Measurements from ENCODE around the gene HCFC1.

Gene HCFC1

GRCh38 chrX:153971450-153972367, at the start of gene HCFC1:
HCFC1 (minus strand) TSS chrX:153971818; CDS start chrX:153970840, 978 bp downstream.
- peak; percentile 87 to 99 (median 92) for DNase-seq

GRCh38 chrX:154021131-154021611, 49.6 kb upstream of the HCFC1 start:
- DNase-seq = no peak

DNA sequence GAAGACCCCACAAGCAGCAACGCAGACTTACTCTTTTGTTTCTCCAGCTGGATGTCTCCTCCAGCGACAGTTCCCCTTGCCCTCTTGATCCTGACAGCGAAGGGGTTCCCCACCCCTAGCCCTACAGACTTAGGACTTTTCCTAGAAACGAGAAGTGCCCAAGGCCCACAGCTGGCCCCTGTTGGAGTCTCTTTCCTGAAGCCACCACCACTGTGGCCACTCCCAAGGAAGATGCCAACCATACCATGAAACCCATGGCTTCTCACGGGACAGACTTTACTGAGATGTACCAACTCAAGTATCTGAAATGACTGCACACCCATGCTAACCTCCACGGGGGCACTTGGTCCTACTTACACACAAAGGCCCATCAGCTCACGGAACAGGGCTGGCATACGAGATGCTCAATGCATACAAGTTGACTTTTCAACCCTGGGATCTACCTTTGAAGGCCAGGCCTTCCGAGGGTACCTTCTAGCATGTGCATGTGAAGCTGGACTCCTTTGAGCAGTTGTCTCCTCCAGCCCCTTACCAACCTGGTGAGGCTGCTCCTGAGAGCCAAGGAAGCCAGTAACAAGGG, 49.0 kb upstream of the HCFC1 start:
- DNase-seq = no peak

GRCh38 chrX:154019633-154020528, 48.3 kb upstream of the HCFC1 start, which contains the start of gene IRAK1:
IRAK1 (minus strand) TSS chrX:154019902; CDS start chrX:154019812, 90 bp downstream.
- DNase-seq = peak in 5 of 6 experiments; percentile 18 to 43 (median 38)

DNA sequence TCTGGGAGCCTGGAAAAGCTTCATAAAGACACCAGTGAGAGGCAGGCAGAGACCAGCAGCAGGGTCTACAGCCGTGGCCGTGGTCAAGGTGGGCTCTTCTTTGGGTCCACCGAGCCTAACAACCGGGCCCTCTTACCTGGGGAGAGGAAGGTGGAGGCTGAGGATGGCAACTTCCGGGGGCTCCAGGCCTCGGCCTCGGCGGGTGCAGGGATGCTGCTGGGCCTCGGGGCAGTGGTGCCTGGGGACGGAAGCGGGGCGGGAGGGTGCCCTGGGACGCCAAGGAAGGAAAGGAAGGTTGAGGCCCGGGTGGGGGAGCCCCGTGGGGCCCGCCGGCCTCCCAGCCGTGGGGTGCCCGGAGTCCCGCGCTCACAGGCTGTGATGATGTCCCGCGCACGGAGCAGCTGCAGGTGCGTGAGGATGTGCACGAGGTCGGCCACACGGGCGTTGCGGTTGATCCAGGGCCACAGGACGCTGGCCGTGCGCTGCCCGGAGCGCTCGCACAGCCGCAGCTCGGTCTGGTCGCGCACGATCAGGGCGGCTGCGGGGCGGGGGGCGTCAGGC, 47.5 kb upstream of the HCFC1 start:
- DNase-seq = peak in 1 of 6 experiments; percentile 42

- no peak for DNase-seq
These were observed 47.0 kb upstream of the HCFC1 start for GRCh38 chrX:154018518-154019060.

GRCh38 chrX:154017766-154018517, 46.3 kb upstream of the HCFC1 start:
- no peak for DNase-seq

- DNase-seq = no peak
These were observed 44.9 kb upstream of the HCFC1 start for GRCh38 chrX:154016366-154017076.

DNA sequence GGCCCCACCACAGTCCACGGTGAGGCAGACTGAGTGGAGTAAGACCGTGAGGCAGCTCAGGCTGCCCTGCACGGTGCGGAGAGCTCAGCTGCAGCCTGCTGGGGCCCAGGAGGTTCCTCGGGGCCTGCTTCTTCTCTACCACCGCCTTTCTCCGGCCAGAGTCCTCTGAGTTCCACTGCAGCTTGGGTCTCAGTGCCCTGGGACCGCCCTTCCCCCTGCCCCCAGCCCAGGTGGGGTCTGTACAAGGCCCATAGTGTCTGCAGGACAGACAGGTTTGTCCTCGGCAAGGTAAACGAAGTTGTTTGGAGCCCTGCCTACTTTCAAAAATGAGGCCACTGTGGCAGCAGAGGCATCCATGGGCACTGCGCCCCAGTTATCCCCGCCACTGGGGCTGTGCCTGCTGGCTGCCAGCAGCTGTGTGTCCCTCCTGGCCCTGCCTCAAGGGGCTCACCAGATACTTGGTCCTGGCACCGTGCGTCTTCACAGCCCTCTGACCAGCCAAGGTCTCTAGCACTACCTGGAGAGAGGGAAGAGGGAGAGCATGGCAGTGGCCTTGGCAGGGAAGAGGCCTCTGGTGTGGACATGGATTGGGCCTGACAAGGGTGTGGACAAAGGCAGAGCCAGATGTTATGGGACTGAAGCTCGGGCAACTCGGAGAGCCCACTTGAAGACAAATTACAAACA, 44.1 kb upstream of the HCFC1 start:
- DNase-seq = no peak

DNA sequence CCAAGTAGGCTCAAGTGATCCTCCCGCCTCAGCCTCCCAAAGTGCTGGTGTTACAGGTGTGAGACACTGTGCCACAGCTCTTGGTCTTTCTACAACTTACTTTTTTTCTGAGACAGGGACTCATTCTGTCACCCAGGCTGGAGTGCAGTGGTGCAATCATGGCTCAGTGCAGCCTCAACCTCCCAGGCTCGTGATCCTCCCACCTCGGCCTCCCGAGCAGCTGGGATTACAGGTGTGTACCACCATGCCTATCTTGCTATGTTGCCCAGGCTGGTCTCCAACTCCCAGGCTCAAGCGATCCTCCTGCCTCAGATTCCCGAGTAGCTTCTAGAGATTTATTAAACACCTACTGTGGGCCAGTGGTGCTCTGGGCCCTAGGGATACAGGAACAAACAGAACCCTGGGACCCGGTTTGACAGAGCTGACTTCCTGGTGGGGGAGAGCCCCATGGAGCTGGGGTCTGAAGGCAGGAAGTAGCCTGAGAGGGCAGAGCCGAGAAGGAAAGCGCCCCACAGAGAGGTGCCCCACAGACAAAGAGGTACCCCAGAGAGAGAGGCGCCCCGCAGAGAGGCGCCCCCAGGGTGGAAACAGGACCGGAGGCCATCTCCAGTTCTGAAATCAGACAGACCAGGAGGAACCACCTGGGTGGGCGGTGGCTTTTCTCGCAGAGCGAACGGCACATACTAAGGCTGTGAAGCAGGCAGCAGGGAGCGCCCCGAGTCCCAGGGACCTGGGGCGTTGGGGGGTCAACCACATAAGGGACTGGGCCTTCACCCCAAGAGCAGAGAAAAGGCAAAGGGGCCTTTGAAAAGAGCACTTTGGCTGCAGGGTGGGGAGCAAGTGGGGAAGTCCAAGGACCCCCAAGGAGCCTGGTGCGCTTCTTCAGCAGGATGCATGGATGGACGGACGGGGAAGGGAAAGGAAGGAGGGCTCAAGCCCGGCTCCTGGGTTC, 43.1 kb upstream of the HCFC1 start:
- DNase-seq = no peak

- peak; percentile 9 to 61 (median 44) for DNase-seq
These were observed 42.2 kb upstream of the HCFC1 start for GRCh38 chrX:154013614-154014360.

- no peak for DNase-seq
These were observed 41.4 kb upstream of the HCFC1 start for GRCh38 chrX:154013001-154013421.

- no peak for DNase-seq
These were observed 40.8 kb upstream of the HCFC1 start for GRCh38 chrX:154012336-154012991.

DNA sequence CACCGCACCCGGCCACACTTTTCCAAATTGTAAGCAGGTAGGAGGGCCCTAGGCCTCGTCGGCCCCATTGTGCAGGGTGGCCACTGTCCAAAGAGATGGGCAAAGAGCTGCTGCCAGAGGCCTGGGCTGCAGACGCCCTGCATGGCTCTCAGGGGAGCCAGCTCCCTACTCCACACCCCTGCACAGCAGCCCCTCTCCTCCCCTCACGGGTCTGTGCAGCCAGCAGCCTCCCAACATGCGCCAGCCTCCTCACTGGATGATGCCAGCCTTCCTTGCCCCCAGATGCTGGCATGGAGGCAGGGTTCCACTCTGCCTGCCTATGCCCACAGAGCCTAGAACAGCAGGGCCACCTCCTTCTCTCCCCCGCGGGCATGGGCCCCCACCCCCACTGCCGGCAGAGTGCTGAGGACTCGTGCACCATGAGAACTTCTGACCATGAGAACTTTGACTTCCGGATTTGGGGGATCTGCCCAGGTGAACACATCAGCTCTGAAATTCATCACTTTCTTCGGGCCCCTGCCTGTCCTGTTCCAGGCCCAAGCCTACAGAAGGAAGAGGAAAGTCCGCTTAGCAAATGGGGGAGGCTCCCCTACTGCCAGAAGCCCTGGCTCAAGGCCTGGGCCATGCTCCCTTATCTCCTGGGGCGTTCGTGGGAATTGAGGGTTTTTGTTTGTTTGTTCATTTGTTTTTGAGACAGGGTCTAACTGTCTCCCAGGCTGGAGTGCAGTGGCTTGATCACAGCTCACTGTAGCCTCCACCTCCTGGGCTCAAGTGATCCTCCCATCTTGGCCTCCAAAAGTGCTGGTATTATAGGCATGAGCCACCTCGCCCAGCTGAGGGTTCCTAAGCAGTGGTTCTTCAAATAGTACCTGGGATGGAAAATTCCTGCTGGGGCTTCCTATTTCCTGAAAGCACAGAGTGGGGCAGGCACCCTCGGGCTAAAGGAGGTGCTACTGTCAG, 40.0 kb upstream of the HCFC1 start:
- DNase-seq = no peak

DNA sequence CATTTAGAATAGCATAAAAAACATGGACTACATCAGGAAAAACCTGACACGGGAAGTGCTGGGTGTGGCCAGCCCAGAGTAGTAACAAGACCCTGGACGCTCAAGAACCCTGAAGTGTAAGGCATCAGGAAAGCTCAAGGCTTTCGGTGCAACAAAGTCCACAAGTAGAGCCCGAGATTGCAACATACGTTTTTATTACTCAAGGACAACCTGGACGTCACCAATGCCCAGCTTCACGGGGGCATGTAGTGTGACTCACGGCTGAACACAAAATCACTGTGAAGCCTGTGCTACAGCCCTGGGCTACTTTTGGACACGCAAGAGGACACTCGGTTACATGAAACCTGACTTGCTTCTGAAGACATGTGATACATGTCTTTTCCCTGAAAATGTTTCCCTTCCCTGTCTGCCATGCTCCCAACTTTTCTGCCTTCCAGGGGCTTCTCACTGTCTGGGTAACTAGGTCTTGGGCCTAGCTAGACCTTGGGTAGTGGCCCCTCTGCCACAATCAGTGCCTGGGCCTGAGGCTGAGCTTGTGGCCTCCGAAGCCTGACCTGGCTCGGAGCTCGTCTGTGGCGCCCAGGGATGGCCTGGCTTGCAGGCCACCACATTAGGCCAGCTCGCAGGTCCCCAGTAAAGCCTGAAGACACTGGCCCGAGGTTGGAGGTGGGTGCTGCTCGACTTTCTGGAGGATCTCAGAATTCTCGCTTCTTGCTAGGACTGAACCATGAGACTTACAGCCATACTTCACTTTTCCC, 38.9 kb upstream of the HCFC1 start:
- no peak for DNase-seq

DNA sequence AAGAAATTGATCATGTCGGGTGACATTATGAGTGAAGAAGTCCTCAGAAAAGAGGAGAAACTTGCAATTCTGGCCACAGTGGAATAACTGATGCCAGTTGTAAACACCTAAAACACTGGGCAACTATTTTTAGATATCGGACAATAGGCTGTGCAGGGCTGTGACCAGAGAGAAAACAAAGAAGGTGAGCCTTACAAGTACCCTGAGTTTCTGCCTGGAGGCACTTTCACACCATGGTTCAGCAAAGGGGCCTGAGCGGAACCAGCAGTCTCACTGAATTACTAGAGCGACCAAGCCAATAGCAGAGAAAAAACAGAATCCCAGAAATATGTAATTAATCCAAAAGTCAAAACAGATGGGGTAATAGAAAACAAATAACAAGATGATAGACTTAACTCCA, 36.9 kb upstream of the HCFC1 start:
- no peak for DNase-seq
